Measurements from ENCODE around the gene SRMS.

GRCh38 chr20:63565699-63566335 is 18.3 kb upstream of the SRMS start:
- TF ChIP-seq POLR2A (IDR thresholded peaks at IDR 0.05; ENCODE audit: low read length) (no peak), GATA1 (IDR thresholded peaks at IDR 0.05; ENCODE audit: low read depth, low read length) (no peak)

Data from erythroblast (primary cell).